HL-60 (cell line): ENCODE data around the gene DSCAML1.

ENCODE experiments used
- DNase-seq, 2 experiments: peaks; one replicate each; pipeline ENCODE4 v3.0.0-alpha.2; 2010 to 2020; ENCODE audit warnings: low read depth in 1 of 2, low spot score in 1 of 2
- H3K27ac ChIP-seq: fragments of 250-450 bp; sonication (Bioruptor Pico); replicated peaks from 2 replicates; pipeline ENCODE4 v1.5.1; 2020; ENCODE audit warnings: mild to moderate bottlenecking, moderate library complexity
- H3K27me3 ChIP-seq: fragments of 250-450 bp; sonication (Bioruptor Pico); 2 replicates; pipeline ENCODE4 v1.5.1; 2021; ENCODE audit warnings: mild to moderate bottlenecking, moderate library complexity; ENCODE audit not compliant: insufficient read depth, poor library complexity, severe bottlenecking
- H3K4me3 ChIP-seq: replicated peaks from 2 replicates; pipeline ENCODE4 v1.5.1; 2011; ENCODE audit warnings: mild to moderate bottlenecking, control low read depth, low read length; ENCODE audit not compliant: insufficient read depth
- CTCF ChIP-seq: IDR thresholded peaks from one replicate; pipeline ENCODE4 v1.5.1; 2011; ENCODE audit warnings: low read length, control low read depth, inconsistent platforms; ENCODE audit not compliant: insufficient read depth
- GABPA ChIP-seq: IDR thresholded peaks from 2 replicates; pipeline ENCODE4 v1.6.1; 2012; ENCODE audit warnings: low read depth
- POLR2AphosphoS5 ChIP-seq: IDR thresholded peaks from 2 replicates; pipeline ENCODE4 v1.6.1; 2012; ENCODE audit warnings: low read depth
- REST ChIP-seq: IDR thresholded peaks from 2 replicates; pipeline ENCODE4 v1.6.1; 2012; ENCODE audit warnings: low read depth; ENCODE audit not compliant: insufficient replicate concordance
- SPI1 ChIP-seq: IDR thresholded peaks from 2 replicates; pipeline ENCODE4 v1.6.1; 2012; ENCODE audit warnings: low read depth, mild to moderate bottlenecking, borderline replicate concordance

The DSCAML1 gene

GRCh38 chr11:117421476-117421875 is 375.5 kb downstream of the DSCAML1 start:
- no peak overlapping the region for H3K4me3 ChIP-seq
- no peak for TF ChIP-seq REST
- no peak for TF ChIP-seq GABPA
- TF ChIP-seq POLR2AphosphoS5, result no peak
- TF ChIP-seq SPI1, result no peak
- TF ChIP-seq CTCF, result no peak
- no peak for DNase-seq
- no peak overlapping the region for H3K27ac ChIP-seq
- peaks cover 8% of the 10 kb centered on the region for H3K27me3 ChIP-seq

- H3K27ac ChIP-seq, result no peak overlapping the region
- peaks cover 8% of the 10 kb centered on the region for H3K27me3 ChIP-seq
- H3K4me3 ChIP-seq, result no peak overlapping the region
- TF ChIP-seq GABPA (no peak), POLR2AphosphoS5 (no peak), CTCF (no peak), SPI1 (no peak), REST (no peak)
- no peak for DNase-seq
Measured at GRCh38 chr11:117421041-117421440, 376.0 kb downstream of the DSCAML1 start.

GRCh38 chr11:117420598-117420997 is 376.4 kb downstream of the DSCAML1 start:
- peaks cover 8% of the 10 kb centered on the region for H3K27me3 ChIP-seq
- no peak overlapping the region for H3K4me3 ChIP-seq
- H3K27ac ChIP-seq, result no peak overlapping the region
- no peak for DNase-seq
- TF ChIP-seq SPI1 (no peak), POLR2AphosphoS5 (no peak), CTCF (no peak), GABPA (no peak), REST (no peak)
